ENCODE measurements around the gene RIPPLY3. TPM values are rescaled to one million over a fixed set of nuclear protein-coding genes. Genes with fewer than 3 reads are reported as not detected.
"Not testable (repeated sequence)": the region's sequence is repeated elsewhere in the genome, so short reads cannot be mapped to it uniquely, and the experiment has no call there.

Gene RIPPLY3
- total and polyA plus RNA-seq, 8 donors, result 0.18 to 0.65 (median 0.50) TPM; not detected in 4

DNA sequence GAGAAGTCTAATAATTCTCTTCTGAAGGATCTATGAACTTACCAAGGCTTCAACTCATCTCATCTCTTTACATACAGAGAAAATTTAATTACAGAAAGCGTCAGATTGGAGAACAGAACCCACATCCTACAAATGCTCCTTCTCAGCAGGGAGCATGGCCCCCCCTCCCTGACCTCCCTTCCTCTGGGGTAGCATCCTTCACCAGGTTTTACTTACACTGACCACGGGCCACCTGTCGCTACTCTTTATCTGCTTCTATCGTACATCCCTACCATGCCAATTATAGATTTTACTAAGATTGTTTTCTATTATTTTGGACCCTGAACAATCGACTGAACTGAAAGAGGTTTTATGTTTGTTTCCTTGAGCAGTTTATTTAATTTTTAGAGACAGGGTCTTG is 25.8 kb downstream of the RIPPLY3 start:
- Histone ChIP-seq H3K4me3 (no peak overlapping the region), H3K27me3 (no peaks in the 10 kb centered on the region), H3K4me1 (no peaks in the 10 kb centered on the region), H3K36me3 (no peaks in the 10 kb centered on the region), H3K9me3 (no peaks in the 10 kb centered on the region), H3K27ac (no peak overlapping the region)
- 79 to 88% (median 84%) methylated on average over 5 of the region's 5 CpGs for WGBS, 5 donors
- no peak for TF ChIP-seq EP300 (IDR thresholded peaks at IDR 0.05)
- intact Hi-C loops (cut with DNase I; ENCODE audit: low total_unique reads), result no loop called here
- DNase-seq, result no peak

DNA sequence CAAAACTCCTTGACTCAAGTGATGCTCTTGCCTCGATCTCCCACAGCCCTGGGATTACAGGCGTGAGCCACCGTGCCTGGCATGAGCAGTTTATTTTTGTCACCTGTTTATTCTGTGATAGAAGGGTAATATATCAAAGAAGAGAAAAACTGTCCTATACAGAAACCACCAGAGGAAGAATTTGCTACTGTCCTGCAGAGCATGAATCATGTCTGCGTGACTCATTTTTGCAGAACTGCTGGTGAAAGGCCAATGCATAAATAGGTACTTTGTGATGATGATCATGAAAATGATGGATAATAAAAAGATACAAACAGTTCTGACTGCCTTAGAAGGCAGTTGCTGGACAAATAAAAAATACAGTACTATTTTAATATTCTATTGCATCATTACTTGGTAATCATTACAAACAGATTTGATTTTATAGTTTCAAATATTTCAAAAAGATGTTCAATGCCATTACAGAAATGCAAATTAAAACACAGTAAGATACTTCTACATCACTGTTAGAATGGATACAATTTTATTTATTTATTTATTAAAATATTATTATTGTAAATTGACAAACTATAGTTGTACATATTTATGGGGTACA is 26.5 kb downstream of the RIPPLY3 start:
- Histone ChIP-seq H3K4me1 (no peaks in the 10 kb centered on the region), H3K27me3 (no peaks in the 10 kb centered on the region), H3K27ac (no peak overlapping the region), H3K4me3 (no peak overlapping the region), H3K36me3 (no peaks in the 10 kb centered on the region), H3K9me3 (no peaks in the 10 kb centered on the region)
- 61 to 77% (median 73%) methylated on average over 4 of the region's 4 CpGs for WGBS, 5 donors
- no peak for TF ChIP-seq POLR2AphosphoS5 (IDR thresholded peaks at IDR 0.05)
- no peak for TF ChIP-seq EP300 (IDR thresholded peaks at IDR 0.05)
- no peak for TF ChIP-seq POLR2A (IDR thresholded peaks at IDR 0.05)
- TF ChIP-seq, protein P1, sequence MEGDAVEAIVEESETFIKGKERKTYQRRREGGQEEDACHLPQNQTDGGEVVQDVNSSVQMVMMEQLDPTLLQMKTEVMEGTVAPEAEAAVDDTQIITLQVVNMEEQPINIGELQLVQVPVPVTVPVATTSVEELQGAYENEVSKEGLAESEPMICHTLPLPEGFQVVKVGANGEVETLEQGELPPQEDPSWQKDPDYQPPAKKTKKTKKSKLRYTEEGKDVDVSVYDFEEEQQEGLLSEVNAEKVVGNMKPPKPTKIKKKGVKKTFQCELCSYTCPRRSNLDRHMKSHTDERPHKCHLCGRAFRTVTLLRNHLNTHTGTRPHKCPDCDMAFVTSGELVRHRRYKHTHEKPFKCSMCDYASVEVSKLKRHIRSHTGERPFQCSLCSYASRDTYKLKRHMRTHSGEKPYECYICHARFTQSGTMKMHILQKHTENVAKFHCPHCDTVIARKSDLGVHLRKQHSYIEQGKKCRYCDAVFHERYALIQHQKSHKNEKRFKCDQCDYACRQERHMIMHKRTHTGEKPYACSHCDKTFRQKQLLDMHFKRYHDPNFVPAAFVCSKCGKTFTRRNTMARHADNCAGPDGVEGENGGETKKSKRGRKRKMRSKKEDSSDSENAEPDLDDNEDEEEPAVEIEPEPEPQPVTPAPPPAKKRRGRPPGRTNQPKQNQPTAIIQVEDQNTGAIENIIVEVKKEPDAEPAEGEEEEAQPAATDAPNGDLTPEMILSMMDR (IDR thresholded peaks at IDR 0.05), result no peak
- intact Hi-C loops (cut with DNase I; ENCODE audit: low total_unique reads), result no loop called here
- DNase-seq, result no peak

DNA sequence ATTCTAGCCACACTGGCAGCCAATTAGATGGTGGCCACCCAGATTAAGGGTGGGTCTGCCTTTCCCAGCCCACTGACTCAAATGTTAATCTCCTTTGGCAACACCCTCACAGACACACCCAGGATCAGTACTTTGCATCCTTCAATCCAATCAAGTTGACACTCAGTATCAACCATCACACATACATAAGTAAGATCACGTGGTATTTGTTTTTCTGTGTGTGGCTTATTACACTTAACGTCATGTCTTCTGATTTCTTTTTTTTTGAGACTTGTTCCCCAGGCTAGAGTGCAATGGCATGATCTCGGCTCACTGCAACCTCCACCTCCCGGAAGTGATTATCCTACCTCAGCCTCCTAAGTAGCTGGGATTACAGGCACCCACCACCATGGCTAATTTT is 27.9 kb downstream of the RIPPLY3 start:
- H3K36me3 ChIP-seq; H3K27me3 ChIP-seq; H3K4me1 ChIP-seq; intact Hi-C loops (cut with DNase I; ENCODE audit: low total_unique reads); H3K27ac ChIP-seq; DNase-seq; H3K9me3 ChIP-seq; H3K4me3 ChIP-seq: not testable (repeated sequence)
- 75 to 86% (median 80%) methylated on average over 4 of the region's 4 CpGs for WGBS, 5 donors

DNA sequence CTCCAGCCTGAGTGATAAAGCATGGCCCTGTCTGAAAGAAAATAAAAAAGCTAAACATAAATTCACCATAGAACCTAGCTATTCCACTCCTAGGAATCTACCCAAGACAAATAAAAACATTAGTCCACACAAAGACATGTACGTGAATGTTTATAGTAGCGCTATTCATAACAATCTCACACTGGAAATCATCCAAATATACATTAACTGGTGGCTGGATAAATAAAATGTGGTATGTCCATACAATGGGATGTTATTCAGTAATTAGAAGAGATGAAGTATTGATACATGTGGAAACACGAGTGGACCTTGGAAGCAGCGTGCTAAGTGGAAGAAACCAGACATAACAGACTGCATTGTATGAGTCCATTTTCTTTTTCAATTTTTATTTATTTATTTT is 29.7 kb downstream of the RIPPLY3 start:
- no peak for DNase-seq
- no peak for TF ChIP-seq POLR2AphosphoS5 (IDR thresholded peaks at IDR 0.05)
- TF ChIP-seq, protein P1 (IDR thresholded peaks at IDR 0.05), result no peak
- TF ChIP-seq POLR2A (IDR thresholded peaks at IDR 0.05), result no peak
- TF ChIP-seq EP300 (IDR thresholded peaks at IDR 0.05), result no peak
- Histone ChIP-seq H3K4me1 (no peaks in the 10 kb centered on the region), H3K4me3 (no peak overlapping the region), H3K9me3 (no peaks in the 10 kb centered on the region), H3K27ac (no peak overlapping the region), H3K36me3 (no peaks in the 10 kb centered on the region), H3K27me3 (no peaks in the 10 kb centered on the region)
- 70 to 80% (median 75%) methylated on average over 4 of the region's 4 CpGs for WGBS, 5 donors
- intact Hi-C loops (cut with DNase I; ENCODE audit: low total_unique reads), result no loop called here

DNA sequence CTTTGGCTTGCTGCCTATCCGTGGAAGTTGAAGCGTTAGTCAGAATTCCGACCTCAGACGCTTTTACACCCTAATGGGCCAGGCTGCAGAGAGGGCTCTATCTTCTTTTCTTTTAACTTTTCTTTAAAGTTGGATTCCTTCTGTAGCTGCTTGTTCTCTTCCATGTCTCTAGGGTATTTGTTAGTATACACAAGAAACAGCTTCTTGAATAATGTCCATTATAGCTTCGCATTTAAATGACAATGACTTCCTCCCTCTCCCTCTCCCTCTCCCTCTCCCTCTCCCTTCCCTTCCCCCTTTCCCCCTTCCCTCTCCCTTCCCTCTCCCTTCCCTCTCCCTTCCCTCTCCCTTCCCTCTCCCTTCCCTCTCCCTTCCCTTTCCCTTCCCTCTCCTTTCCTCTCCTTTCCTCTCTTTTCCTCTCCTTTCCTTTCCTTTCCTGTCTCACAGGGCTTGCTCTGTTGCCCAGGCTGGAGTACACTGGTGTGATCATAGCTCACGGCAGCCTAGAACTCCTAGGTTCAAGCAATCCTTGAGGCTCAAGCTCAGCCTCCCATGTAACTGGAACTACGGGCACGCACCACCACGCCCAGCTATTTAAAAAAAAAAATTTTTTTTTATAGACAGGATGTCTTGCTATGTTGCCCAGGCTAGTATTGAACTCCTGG is 33.0 kb downstream of the RIPPLY3 start:
- H3K27ac ChIP-seq, result no peak overlapping the region
- no peaks in the 10 kb centered on the region for H3K36me3 ChIP-seq
- TF ChIP-seq POLR2A (IDR thresholded peaks at IDR 0.05), result no peak
- TF ChIP-seq, protein P1 (IDR thresholded peaks at IDR 0.05), result no peak
- TF ChIP-seq POLR2AphosphoS5 (IDR thresholded peaks at IDR 0.05), result no peak
- no peak for TF ChIP-seq EP300 (IDR thresholded peaks at IDR 0.05)
- 73 to 85% (median 77%) methylated on average over 9 of the region's 9 CpGs for WGBS, 5 donors
- no peaks in the 10 kb centered on the region for H3K27me3 ChIP-seq
- no peaks in the 10 kb centered on the region for H3K4me1 ChIP-seq
- intact Hi-C loops (cut with DNase I; ENCODE audit: low total_unique reads), result no loop called here
- no peak for DNase-seq
- no peaks in the 10 kb centered on the region for H3K9me3 ChIP-seq
- no peak overlapping the region for H3K4me3 ChIP-seq

All from stomach (tissue), 9 donors.